Endothelial cell of umbilical vein (primary cell): ENCODE results near the gene DPH1. TPM values are rescaled to one million over a fixed set of nuclear protein-coding genes. Genes with fewer than 3 reads are reported as not detected.

ENCODE experiments used
- BruUV-seq: library from RNA; stranded (reverse); fragments of 400-500 nt; replicated peaks from 2 replicates; lab custom pipeline; 2021; lab: Mats Ljungman, UMichigan
- CTCF ChIA-PET: fragments of 300-600, 350-600 bp; sonication (Branson Sonifier 250); formaldehyde crosslinking; loops from one replicate; lab custom pipeline; 2021; ENCODE audit warnings: antibody characterized with exemption, inconsistent platforms; lab: Charles Lee
- POLR2A ChIA-PET: fragments of 300-600, 350-600 bp; sonication (Branson Sonifier 250); formaldehyde crosslinking; loops from one replicate; lab custom pipeline; 2021; ENCODE audit warnings: antibody characterized with exemption, inconsistent platforms; lab: Charles Lee
- DNase-seq: peaks from one replicate; pipeline ENCODE4 v3.0.0-alpha.2; 2011; ENCODE audit warnings: low read depth, low spot score
- FAIRE-seq: peaks from 2 replicates; lab custom pipeline; 2011; peaks lifted over from hg19 to GRCh38; lab: Jason Lieb, UNC
- H2AFZ ChIP-seq: 2 replicates; pipeline ENCODE4 v1.6.0; 2012; ENCODE audit warnings: low read depth, low read length, control low read depth, inconsistent platforms
- H3K27ac ChIP-seq: 2 replicates; pipeline ENCODE4 v1.5.1; 2011; ENCODE audit warnings: low read depth, mild to moderate bottlenecking, control low read depth, low read length, moderate library complexity; ENCODE audit not compliant: insufficient read depth
- H3K27me3 ChIP-seq, 2 experiments: 2 replicates each; pipeline versions ENCODE4 v1.6.0 to v1.6.1; 2011; ENCODE audit warnings: low read length in 2 of 2, mixed read lengths in 1 of 2; ENCODE audit not compliant: control insufficient read depth in 2 of 2, insufficient read depth in 2 of 2
- H3K36me3 ChIP-seq, 2 experiments: 2 replicates in 1 of 2; 3 replicates in 1 of 2; pipeline ENCODE4 v1.5.1; 2011; ENCODE audit warnings: low read length in 2 of 2, mild to moderate bottlenecking in 1 of 2, moderate library complexity in 1 of 2; ENCODE audit not compliant: control insufficient read depth in 2 of 2, insufficient read depth in 2 of 2; ENCODE audit errors: extremely low read depth in 1 of 2
- H3K4me1 ChIP-seq: 3 replicates; pipeline ENCODE4 v1.5.1; 2011; ENCODE audit warnings: mild to moderate bottlenecking, low read length; ENCODE audit not compliant: control insufficient read depth, insufficient read depth; ENCODE audit errors: extremely low read depth
- H3K4me2 ChIP-seq: 2 replicates; pipeline ENCODE4 v1.6.1; 2011; ENCODE audit warnings: low read length, control low read depth, mixed read lengths; ENCODE audit not compliant: insufficient read depth
- H3K4me3 ChIP-seq, 3 experiments: fragments of 200-600 bp in 1 of 3; sonication (generic), shearing (Covaris generic) in 1 of 3; replicated peaks in 1 of 3; 2 replicates each; pipeline ENCODE4 v1.5.1; 2011 to 2016; ENCODE audit warnings: control low read depth in 3 of 3, low read length in 3 of 3, mild to moderate bottlenecking in 2 of 3, inconsistent platforms in 1 of 3, low read depth in 1 of 3, moderate library complexity in 1 of 3; ENCODE audit not compliant: insufficient read depth in 1 of 3
- H3K79me2 ChIP-seq: 2 replicates; pipeline ENCODE4 v1.6.0; 2012; ENCODE audit warnings: low read length, inconsistent platforms; ENCODE audit not compliant: control insufficient read depth, insufficient read depth
- H3K9ac ChIP-seq: replicated peaks from 2 replicates; pipeline ENCODE3; 2011; ENCODE audit warnings: low read length, control low read depth; ENCODE audit not compliant: insufficient read depth; ENCODE audit errors: extremely low read depth
- H3K9me1 ChIP-seq: replicated peaks from 3 replicates; pipeline ENCODE4 v1.6.0; 2011; ENCODE audit warnings: mild to moderate bottlenecking, low read length; ENCODE audit not compliant: control insufficient read depth, insufficient read depth; ENCODE audit errors: extremely low read depth
- H3K9me3 ChIP-seq: replicated peaks from 2 replicates; pipeline ENCODE4 v1.5.1; 2012; ENCODE audit warnings: low read length, inconsistent platforms; ENCODE audit not compliant: control insufficient read depth, insufficient read depth
- H4K20me1 ChIP-seq: replicated peaks from 2 replicates; pipeline ENCODE3; 2011; ENCODE audit warnings: mild to moderate bottlenecking, low read length; ENCODE audit not compliant: control insufficient read depth, insufficient read depth; ENCODE audit errors: extremely low read depth
- CTCF ChIP-seq, 2 donors: IDR thresholded peaks; 1 replicate in 1 of 2; 2 replicates in 1 of 2; pipeline ENCODE4 v1.5.1; 2011; ENCODE audit warnings: low read length in 2 of 2, mild to moderate bottlenecking in 2 of 2, moderate library complexity in 2 of 2, control low read depth in 1 of 2, inconsistent platforms in 1 of 2, low read depth in 1 of 2; ENCODE audit not compliant: insufficient read depth in 1 of 2; ENCODE audit errors: extremely low read depth in 1 of 2
- EZH2 ChIP-seq: IDR thresholded peaks from 2 replicates; pipeline ENCODE4 v1.6.1; 2012; ENCODE audit warnings: borderline replicate concordance, low read depth, mild to moderate bottlenecking, moderate library complexity, low read length, inconsistent platforms; ENCODE audit not compliant: severe bottlenecking
- FOS ChIP-seq: IDR thresholded peaks from 2 replicates; pipeline ENCODE4 v1.6.1; 2011; ENCODE audit warnings: mild to moderate bottlenecking, low read length, moderate library complexity, borderline replicate concordance; ENCODE audit not compliant: insufficient read depth
- GATA2 ChIP-seq: IDR thresholded peaks from 2 replicates; pipeline ENCODE4 v1.7.0; 2011; ENCODE audit warnings: low read depth, mild to moderate bottlenecking, moderate library complexity, mixed read lengths, low read length; ENCODE audit not compliant: insufficient read length, insufficient read depth
- JUN ChIP-seq: IDR thresholded peaks from 2 replicates; pipeline ENCODE4 v1.6.1; 2011; ENCODE audit warnings: borderline replicate concordance, low read depth; ENCODE audit not compliant: insufficient read length, insufficient read depth
- MAX ChIP-seq: IDR thresholded peaks from 2 replicates; pipeline ENCODE4 v1.6.1; 2011; ENCODE audit not compliant: insufficient read depth, insufficient read length
- MYC ChIP-seq: IDR thresholded peaks from one replicate; pipeline ENCODE4 v1.6.1; 2011; ENCODE audit warnings: mild to moderate bottlenecking, low read depth, low read length
- POLR2A ChIP-seq: IDR thresholded peaks from 2 replicates; pipeline ENCODE4 v1.6.1; 2012; ENCODE audit warnings: low read depth, mild to moderate bottlenecking, control low read depth, low read length
- POLR2AphosphoS5 ChIP-seq: IDR thresholded peaks from 2 replicates; pipeline ENCODE4 v1.6.1; 2012; ENCODE audit warnings: low read depth, mild to moderate bottlenecking, control low read depth, low read length, moderate library complexity; ENCODE audit not compliant: insufficient read depth
- dilution Hi-C: fragments of 300-500 bp; cut with MboI; formaldehyde crosslinking; loops from one replicate; pipeline ENCODE4 v1.15.0; 2019; ENCODE audit warnings: low sequenced_read_pairs; ENCODE audit not compliant: extremely low pct_ligation_motif_present
- intact Hi-C: fragments of 100-400 bp; cut with micrococcal nuclease; formaldehyde crosslinking; loops from one replicate; pipeline ENCODE4 v1.10.0; 2022
- polyA plus RNA-seq, 4 experiments: library from polyadenylated mRNA; depleted of rRNA in 3 of 4; stranded (reverse) in 3 of 4; unstranded in 1 of 4; fragments of >200 nt; gene quantifications; 2 replicates each; pipeline versions ENCODE4 v1.2.1 to v1.2.3, GENCODE V29; 2011 to 2012; ENCODE audit warnings: missing spikeins in 1 of 4
- total RNA-seq: library from RNA; stranded (reverse); gene quantifications from 2 replicates; pipeline ENCODE4 v1.2.3, GENCODE V29; 2021

Gene DPH1
- total and polyA plus RNA-seq, 2 donors (not counting 3 experiments of a cell fraction or from before 2014, with no cell fraction given): 37.8 to 45.6 TPM

- Histone ChIP-seq H3K4me1 (peaks cover 4% of the 10 kb centered on the region), H3K9me1 (no peaks in the 10 kb centered on the region), H3K79me2 (peaks cover 4% of the 10 kb centered on the region), H3K9ac (no peak overlapping the region), H3K36me3 (peaks cover 3 to 24% of the 10 kb centered on the region in 2 experiments), H2AFZ (no peak overlapping the region), H3K9me3 (no peaks in the 10 kb centered on the region), H3K27ac (no peak overlapping the region), H4K20me1 (no peaks in the 10 kb centered on the region), H3K27me3 (no peaks in the 10 kb centered on the region), H3K4me2 (no peak overlapping the region), H3K4me3 (no peak overlapping the region)
- BruUV-seq: no TSS peak
- dilution Hi-C loops (no loop called here), intact Hi-C loops (loop anchor here (5.0 kb wide), 1 partner anchor 317 kb away; no protein-coding TSS in a partner anchor)
- ChIA-PET POLR2A (no interaction called here), CTCF (interaction anchor here (1.5 kb wide), 1 partner anchor 125 kb away, joined by 4 read pairs; no protein-coding TSS in a partner anchor)
- no peak for FAIRE-seq
- TF ChIP-seq GATA2 (no peak), POLR2A (no peak), FOS (no peak), MAX (no peak), POLR2AphosphoS5 (no peak), EZH2 (no peak), MYC (no peak), JUN (no peak), CTCF (IDR thresholded peaks at IDR 0.05; ENCODE audit: extremely low read depth in 1 of 2, insufficient read depth in 1 of 2, low read depth in 1 of 2, low read length in 2 of 2) (no peak)
- no peak for DNase-seq
These were observed 4.2 kb downstream of the DPH1 start for GRCh38 chr17:2034157-2034556.
